Small intestine (tissue), 7 donors: ENCODE data around the gene SLC25A1. TPM values are rescaled to one million over a fixed set of nuclear protein-coding genes. Genes with fewer than 3 reads are reported as not detected.
A peak's percentile ranks its signal among the peaks of the same experiment; 100 is the strongest.

Experiments
- DNase-seq, 2 donors: peaks; one replicate each; pipeline versions ENCODE4 v3.0.0 to v3.0.0-alpha.2; 2013
- FAIRE-seq: peaks from 2 replicates; lab custom pipeline; 2012; peaks lifted over from hg19 to GRCh38; lab: Jason Lieb, UNC
- H3K27ac ChIP-seq, 3 donors: one replicate each; pipeline ENCODE4 v1.5.1; 2013; ENCODE audit warnings: low read length in 2 of 3, mild to moderate bottlenecking in 2 of 3, control low read depth in 1 of 3, inconsistent platforms in 1 of 3, low read depth in 1 of 3, moderate library complexity in 1 of 3
- H3K27me3 ChIP-seq, 3 donors: one replicate each; pipeline ENCODE4 v1.6.1; 2013; ENCODE audit warnings: low read length in 3 of 3, inconsistent platforms in 1 of 3; ENCODE audit not compliant: control insufficient read depth in 3 of 3, insufficient read depth in 3 of 3
- H3K36me3 ChIP-seq, 3 donors: one replicate each; pipeline ENCODE4 v1.6.1; 2013; ENCODE audit warnings: low read length in 3 of 3, inconsistent platforms in 1 of 3, low read depth in 1 of 3, mild to moderate bottlenecking in 1 of 3, moderate library complexity in 1 of 3; ENCODE audit not compliant: control insufficient read depth in 3 of 3, insufficient read depth in 2 of 3
- H3K4me1 ChIP-seq, 3 donors: one replicate each; pipeline ENCODE4 v1.6.1; 2013; ENCODE audit warnings: low read length in 2 of 3, inconsistent platforms in 1 of 3, low read depth in 1 of 3, mild to moderate bottlenecking in 1 of 3, moderate library complexity in 1 of 3; ENCODE audit not compliant: control insufficient read depth in 3 of 3, insufficient read depth in 2 of 3
- H3K4me3 ChIP-seq, 3 donors: one replicate each; pipeline ENCODE4 v1.5.1; 2013; ENCODE audit warnings: low read length in 3 of 3, control low read depth in 1 of 3, inconsistent platforms in 1 of 3, low read depth in 1 of 3, mild to moderate bottlenecking in 1 of 3, moderate library complexity in 1 of 3
- H3K9me3 ChIP-seq, 2 donors: one replicate each; pipeline ENCODE4 v1.6.1; 2013; ENCODE audit warnings: low read depth in 1 of 2, low read length in 1 of 2; ENCODE audit not compliant: control insufficient read depth in 2 of 2, insufficient read depth in 1 of 2
- WGBS, 3 donors: extraction: QIAGEN DNeasy Blood & Tissue Kit; methylation state at CpG; one replicate each; pipeline ENCODE4 v1.1.7; 2013; 5-methylcytosine and 5-hydroxymethylcytosine counted together
- polyA plus RNA-seq, 4 donors: library from polyadenylated mRNA; stranded (reverse) in 3 of 4; unstranded in 1 of 4; fragments of 200-250 nt in 3 of 4; fragments of 120-200 nt in 1 of 4; gene quantifications; one replicate each; pipeline versions ENCODE4 v1.2.1 to v1.2.3, GENCODE V29; 2013
- donor health status: healthy with polysubstance abuse.
- donor health status: control.
- donor health status: control.
- donor health status: Bipolar disorder and iron deficiency.
- donor health status: healthy.

Gene SLC25A1
- polyA plus RNA-seq, 4 donors: 116 to 227 (median 167) TPM

DNA sequence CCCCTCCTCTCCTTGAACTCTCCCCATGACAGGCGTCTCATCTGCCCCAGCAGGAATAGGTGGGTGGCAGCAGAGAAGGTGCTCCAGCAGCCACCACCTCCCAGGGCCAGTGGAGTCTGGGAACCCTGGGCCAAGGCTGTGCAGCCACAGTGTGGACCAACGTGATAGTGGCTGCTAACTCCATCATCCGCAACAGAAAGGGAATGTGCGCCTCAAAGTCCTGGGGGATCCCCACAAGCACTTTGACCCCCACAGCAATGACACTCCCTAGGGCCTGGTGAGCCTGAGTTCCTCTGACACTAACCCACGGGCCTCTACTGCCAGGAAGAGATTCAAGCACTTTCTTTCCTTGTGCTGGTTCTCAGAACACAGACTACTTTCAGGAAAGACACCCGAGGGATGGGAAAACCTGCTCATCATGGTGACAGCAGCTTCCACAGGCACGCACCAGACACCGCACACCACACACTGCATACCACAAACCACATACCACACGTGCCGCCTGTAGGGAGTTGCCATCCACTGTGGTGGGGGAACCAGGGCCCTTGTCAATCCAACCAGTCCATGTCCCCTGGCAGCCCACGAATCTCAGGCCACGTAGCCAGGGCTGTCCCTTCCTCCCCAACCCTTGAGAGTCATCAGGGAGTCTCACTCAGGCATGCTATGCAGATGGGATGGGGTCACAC is 3.4 kb upstream of the SLC25A1 start:
- DNase-seq (no peak), FAIRE-seq (no peak)
- Histone ChIP-seq H3K27me3 (no peaks in the 10 kb centered on the region), H3K4me3 (no peak overlapping the region), H3K27ac (no peak overlapping the region), H3K36me3 (peaks cover 0 to 8% (median 0%) of the 10 kb centered on the region in 3 donors), H3K4me1 (peaks cover 0 to 15% (median 3%) of the 10 kb centered on the region in 3 donors), H3K9me3 (no peaks in the 10 kb centered on the region)
- WGBS, 3 donors: 64 to 75% (median 66%) methylated on average over 12 of the region's 12 CpGs

DNA sequence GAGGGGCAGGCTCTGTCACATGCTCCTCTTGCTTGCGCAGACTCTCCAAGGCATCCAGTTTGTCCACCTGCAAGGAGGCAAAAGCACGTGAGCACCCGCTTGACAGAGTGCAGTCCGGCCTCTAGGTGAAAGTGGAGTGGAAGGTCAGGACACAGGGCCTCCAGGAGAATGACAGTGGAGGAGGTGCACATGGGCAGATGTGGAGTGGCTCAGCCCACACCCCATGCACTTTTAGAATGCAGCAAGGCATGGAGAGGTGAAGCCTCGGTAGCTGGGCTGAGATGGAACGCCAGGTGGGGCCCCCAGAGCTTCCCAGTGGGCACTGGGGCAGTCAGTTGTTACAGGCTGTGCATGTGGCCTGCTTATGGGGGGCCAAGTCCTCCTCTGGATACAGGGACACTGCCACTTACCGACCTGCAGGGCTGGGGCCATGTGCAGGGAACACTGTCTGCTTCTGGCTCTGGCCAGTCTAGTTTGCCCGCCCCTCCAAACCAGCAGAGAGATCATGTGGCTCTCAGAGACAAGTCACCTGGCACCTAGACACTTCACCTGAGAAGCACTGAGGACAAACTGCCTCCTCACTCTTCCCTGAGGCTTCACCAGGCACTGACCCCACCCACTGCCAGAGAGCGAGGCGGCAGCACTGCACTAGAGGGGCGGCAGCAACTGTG is 2.3 kb upstream of the SLC25A1 start:
- Histone ChIP-seq H3K4me3 (no peak overlapping the region), H3K27me3 (no peaks in the 10 kb centered on the region), H3K27ac (no peak overlapping the region), H3K9me3 (no peaks in the 10 kb centered on the region), H3K4me1 (peaks cover 2 to 26% (median 3%) of the 10 kb centered on the region in 3 donors), H3K36me3 (peaks cover 0 to 18% (median 0%) of the 10 kb centered on the region in 3 donors)
- FAIRE-seq (no peak), DNase-seq (no peak)
- whole genome bisulfite sequencing, 3 donors: 90 to 94% (median 91%) methylated on average over 11 of the region's 11 CpGs

DNA sequence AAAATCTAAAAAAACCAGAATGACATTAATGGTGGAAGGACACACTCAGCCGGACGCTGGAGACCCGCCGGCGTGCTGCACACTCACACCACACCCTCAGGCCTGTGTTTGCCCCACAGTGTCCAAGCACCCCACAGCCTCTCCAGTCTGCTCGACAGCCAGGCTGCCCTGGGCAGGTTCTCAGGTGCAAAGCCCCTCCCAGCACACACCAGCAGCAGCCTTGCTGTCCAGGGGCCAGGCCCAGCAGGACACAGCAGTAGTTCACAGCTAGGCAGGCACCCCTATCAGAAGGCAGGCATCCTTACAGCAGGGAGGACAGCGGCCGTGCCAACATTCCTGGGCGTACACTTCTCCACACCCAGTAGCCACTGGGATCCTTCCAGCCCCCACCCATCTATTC is 1.7 kb upstream of the SLC25A1 start:
- WGBS, 3 donors: 93 to 98% (median 95%) methylated on average over 9 of the region's 9 CpGs
- Histone ChIP-seq H3K27me3 (no peaks in the 10 kb centered on the region), H3K27ac (peak overlapping the region in 1 of 3 donors; percentile 100), H3K4me3 (no peak overlapping the region), H3K4me1 (peaks cover 2 to 32% (median 3%) of the 10 kb centered on the region in 3 donors), H3K36me3 (peaks cover 0 to 24% (median 0%) of the 10 kb centered on the region in 3 donors), H3K9me3 (no peaks in the 10 kb centered on the region)
- DNase-seq (no peak), FAIRE-seq (no peak)

DNA sequence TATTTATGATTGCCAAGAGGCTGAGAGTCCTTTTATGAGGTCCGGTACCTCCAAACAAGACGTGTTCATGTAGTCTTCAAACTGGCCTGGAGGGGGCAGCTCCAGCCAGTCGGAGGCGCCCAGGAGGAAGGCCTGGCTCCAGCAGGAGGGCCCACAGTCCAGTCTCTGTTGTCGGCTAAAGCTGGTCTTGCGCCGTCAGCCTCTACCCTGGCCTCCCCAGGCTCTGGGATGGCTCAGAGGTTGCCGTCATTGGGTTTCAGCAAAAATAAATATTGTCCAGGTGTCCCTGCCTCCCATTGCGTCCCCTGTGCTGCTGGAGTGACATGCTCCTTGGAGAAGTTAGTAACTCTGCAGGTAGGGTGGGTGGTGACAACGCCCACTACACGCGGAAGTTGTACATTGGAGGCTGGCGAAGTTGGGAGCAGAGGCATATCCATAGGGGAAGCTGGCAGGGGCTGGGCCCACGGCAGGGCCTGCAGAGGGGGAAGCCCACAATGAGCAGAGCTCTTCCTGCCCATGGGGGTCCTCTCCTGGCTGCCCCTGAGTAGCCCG is 1.0 kb upstream of the SLC25A1 start:
- peaks cover 0 to 31% (median 0%) of the 10 kb centered on the region in 3 donors for H3K36me3 ChIP-seq
- 13 to 31% (median 29%) methylated on average over 15 of the region's 15 CpGs for WGBS, 3 donors
- FAIRE-seq (no peak), DNase-seq (peak; percentile 85 to 92)
- peak overlapping the region; percentile 83 to 100 (median 89) for H3K27ac ChIP-seq
- no peaks in the 10 kb centered on the region for H3K9me3 ChIP-seq
- H3K4me1 ChIP-seq: peaks cover 2 to 35% (median 3%) of the 10 kb centered on the region in 3 donors
- H3K27me3 ChIP-seq: no peaks in the 10 kb centered on the region
- H3K4me3 ChIP-seq: peak overlapping the region in 2 of 3 donors; percentile 80 to 92

DNA sequence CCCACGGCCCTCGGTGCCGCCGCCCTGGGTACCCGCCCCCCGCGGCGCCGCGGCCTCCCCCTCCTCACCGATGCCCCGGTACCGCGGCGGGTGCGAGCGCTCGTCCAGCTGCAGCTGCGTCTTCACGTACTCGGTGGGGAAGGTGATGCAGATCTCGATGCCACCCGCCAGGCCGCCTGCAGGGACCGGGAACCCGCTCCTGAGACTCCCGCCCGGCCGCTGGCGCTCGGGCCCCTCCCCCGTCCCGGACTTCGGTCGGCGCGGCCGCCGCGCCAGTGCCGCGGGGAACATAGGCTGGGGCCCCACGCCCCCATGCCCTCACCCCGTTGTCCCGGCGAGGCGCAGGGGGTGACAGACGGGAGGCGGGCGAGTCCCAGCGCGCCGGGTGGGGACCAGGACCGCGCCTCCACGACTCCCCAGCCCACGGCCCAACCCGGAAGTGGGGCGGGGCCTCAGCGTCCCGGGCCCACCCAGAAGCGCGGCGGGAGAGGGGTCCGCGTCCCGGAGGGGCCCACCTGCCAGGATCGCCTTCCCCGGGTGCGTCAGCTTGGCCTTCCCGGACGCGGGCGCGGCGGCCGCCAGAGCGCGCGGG is 375 bp downstream of the SLC25A1 start:
- H3K27me3 ChIP-seq: no peaks in the 10 kb centered on the region
- H3K4me3 ChIP-seq: peak overlapping the region; percentile 61 to 92 (median 80)
- peaks cover 3 to 49% (median 9%) of the 10 kb centered on the region in 3 donors for H3K4me1 ChIP-seq
- 0 to 1% (median 1%) methylated on average over 50 to 80 of the region's 80 CpGs for WGBS, 3 donors
- peaks cover 0 to 45% (median 0%) of the 10 kb centered on the region in 3 donors for H3K36me3 ChIP-seq
- peak overlapping the region; percentile 91 to 98 (median 94) for H3K27ac ChIP-seq
- FAIRE-seq: no peak
- DNase-seq: peak; percentile 79 to 92
- no peaks in the 10 kb centered on the region for H3K9me3 ChIP-seq

DNA sequence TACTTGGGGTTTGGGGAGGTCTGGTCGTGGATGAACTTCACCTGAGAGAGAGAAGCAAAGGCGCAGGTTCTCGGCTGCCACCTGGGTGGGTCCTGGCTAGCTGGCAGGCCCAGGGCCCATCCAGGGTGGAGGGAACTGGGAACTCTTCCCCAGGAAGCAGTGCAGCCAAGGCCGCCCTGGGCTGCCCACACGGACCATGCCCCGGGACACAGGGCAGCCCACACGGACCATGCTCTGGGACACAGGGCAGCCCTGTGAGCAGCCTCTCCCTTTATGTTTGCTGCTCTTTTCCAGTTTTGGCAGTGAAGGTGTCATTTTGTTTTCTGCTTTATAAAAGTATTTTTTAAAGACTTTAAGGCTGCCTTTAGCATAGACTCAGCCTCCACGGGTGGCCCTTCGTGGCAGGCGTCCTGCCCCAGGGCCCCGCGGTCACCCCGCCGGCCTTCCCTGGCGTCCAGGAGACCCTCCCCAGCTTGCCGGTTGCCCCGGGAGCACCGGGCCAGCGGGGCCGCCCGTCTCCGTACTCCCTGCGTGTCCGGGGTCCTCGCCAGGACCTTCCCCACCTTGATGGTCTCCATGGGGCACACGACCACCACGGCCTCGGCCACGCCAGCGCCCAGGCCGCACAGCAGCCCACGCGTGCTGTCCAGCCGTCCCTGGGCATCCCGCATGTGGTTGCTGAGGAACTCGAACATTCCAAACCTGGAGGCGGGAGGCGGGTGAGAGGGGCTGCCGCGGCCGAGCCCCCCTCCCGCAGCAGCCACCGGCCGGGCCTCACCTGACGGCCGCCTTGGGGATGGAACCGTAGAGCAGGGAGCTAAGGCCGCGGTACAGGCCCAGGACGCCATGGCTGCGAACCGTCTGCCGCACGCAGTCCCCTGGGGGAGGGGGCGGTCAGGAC is 1.1 kb downstream of the SLC25A1 start:
- FAIRE-seq (no peak), DNase-seq (peak; percentile 36 to 58)
- WGBS, 3 donors: 14 to 26% (median 24%) methylated on average over 45 to 55 of the region's 55 CpGs
- no peaks in the 10 kb centered on the region for H3K9me3 ChIP-seq
- H3K36me3 ChIP-seq: peaks cover 0 to 50% (median 0%) of the 10 kb centered on the region in 3 donors
- H3K4me3 ChIP-seq: peak overlapping the region; percentile 61 to 92 (median 80)
- H3K4me1 ChIP-seq: peaks cover 7 to 57% (median 13%) of the 10 kb centered on the region in 3 donors
- peak overlapping the region; percentile 91 to 98 (median 94) for H3K27ac ChIP-seq
- H3K27me3 ChIP-seq: no peaks in the 10 kb centered on the region

DNA sequence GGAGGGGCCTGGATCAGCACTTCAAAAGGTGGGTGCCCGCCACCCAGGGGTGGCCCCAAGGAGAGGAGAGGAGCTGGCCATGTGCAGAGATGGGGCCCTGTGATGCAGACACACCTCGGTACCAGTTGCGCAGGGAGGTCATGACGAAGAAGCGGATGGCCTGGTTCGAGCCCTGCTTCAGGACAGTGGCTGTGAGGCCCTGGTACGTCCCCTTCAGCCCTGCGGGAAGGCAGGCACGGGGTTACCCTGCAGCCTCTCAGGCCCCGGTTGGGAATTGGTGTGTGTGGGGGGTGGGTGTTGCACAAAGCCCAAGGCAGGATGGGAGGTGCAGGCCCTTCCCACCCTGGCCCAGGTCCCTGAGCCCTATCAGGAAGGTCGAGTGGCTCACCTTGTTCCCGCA is 1.8 kb downstream of the SLC25A1 start:
- Histone ChIP-seq H3K4me1 (peaks cover 10 to 59% (median 15%) of the 10 kb centered on the region in 3 donors), H3K9me3 (no peaks in the 10 kb centered on the region), H3K27me3 (no peaks in the 10 kb centered on the region)

More for the DNA sequence above, 1.8 kb downstream of the SLC25A1 start:
- Histone ChIP-seq H3K27ac (peak overlapping the region in 2 of 3 donors; percentile 53 to 94), H3K4me3 (peak overlapping the region in 2 of 3 donors; percentile 61 to 92), H3K36me3 (peaks cover 0 to 50% (median 0%) of the 10 kb centered on the region in 3 donors)
- FAIRE-seq: no peak
- peak in 1 of 2 donors; percentile 5 for DNase-seq
- 70 to 77% (median 75%) methylated on average over 12 of the region's 12 CpGs for WGBS, 3 donors
